H1 (cell line): ENCODE results near the gene KCTD8. TPM values are rescaled to one million over a fixed set of nuclear protein-coding genes. Genes with fewer than 3 reads are reported as not detected.

Source experiments
- NRF1 ChIP-seq: IDR thresholded peaks from 2 replicates; pipeline ENCODE4 v1.6.1; 2011; ENCODE audit warnings: mild to moderate bottlenecking, low read depth, low read length, improper control_type of control experiment
- polyA plus RNA-seq, 7 experiments: library from polyadenylated mRNA; depleted of rRNA in 3 of 7; stranded (reverse) in 5 of 7; unstranded in 2 of 7; fragments of >200 nt in 5 of 7; fragments of 200-250 nt in 2 of 7; gene quantifications; 1 replicate in 5 of 7; 2 replicates in 1 of 7; 4 replicates in 1 of 7; pipeline versions ENCODE4 v1.2.1 to v1.2.3, GENCODE V29; 2011 to 2013; ENCODE audit warnings: missing spikeins in 2 of 7, mixed read lengths in 2 of 7
- total RNA-seq: library from RNA; stranded (reverse); fragmentation: NEBNext Ultra II Directional; extraction: Animal tissue kit (Norgen Biotek cat#: 25700); gene quantifications from 2 replicates; pipeline ENCODE4 v1.2.1, GENCODE V29; 2021
- TF ChIP-seq, protein P1 (sequence below): fragments of 300-600 bp; sonication (generic); IDR thresholded peaks from 2 replicates; pipeline ENCODE4 v1.7.1; 2012; ENCODE audit warnings: low read length, moderate library complexity, mild to moderate bottlenecking, inconsistent platforms; ENCODE audit not compliant: insufficient replicate concordance

KCTD8 gene
- total and polyA plus RNA-seq, 2 of the 8 experiments (the other 6 are each of a cell fraction or from before 2014, with no cell fraction given), result 2.9 to 3.7 TPM

DNA sequence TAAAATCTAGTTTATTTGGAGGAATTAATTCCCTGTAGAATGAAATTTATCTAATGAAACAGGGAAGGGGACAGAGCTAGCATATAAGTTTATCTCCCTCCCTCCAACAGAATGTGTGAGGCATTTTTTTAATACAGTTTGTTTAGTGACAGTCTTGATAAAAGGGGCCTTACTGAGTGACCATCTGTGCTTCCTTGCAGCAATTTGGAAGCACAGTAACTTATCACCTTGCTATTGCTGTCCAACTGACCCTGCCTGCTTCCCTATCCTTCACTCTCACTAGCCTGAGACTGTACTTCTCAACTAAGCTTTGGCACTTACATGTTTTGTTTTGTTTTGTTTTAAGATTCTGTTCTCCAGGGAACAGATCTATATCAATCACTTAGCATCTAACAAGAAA, 31.1 kb upstream of the KCTD8 start (continued):
- no peak for TF ChIP-seq NRF1
- TF ChIP-seq, protein P1, sequence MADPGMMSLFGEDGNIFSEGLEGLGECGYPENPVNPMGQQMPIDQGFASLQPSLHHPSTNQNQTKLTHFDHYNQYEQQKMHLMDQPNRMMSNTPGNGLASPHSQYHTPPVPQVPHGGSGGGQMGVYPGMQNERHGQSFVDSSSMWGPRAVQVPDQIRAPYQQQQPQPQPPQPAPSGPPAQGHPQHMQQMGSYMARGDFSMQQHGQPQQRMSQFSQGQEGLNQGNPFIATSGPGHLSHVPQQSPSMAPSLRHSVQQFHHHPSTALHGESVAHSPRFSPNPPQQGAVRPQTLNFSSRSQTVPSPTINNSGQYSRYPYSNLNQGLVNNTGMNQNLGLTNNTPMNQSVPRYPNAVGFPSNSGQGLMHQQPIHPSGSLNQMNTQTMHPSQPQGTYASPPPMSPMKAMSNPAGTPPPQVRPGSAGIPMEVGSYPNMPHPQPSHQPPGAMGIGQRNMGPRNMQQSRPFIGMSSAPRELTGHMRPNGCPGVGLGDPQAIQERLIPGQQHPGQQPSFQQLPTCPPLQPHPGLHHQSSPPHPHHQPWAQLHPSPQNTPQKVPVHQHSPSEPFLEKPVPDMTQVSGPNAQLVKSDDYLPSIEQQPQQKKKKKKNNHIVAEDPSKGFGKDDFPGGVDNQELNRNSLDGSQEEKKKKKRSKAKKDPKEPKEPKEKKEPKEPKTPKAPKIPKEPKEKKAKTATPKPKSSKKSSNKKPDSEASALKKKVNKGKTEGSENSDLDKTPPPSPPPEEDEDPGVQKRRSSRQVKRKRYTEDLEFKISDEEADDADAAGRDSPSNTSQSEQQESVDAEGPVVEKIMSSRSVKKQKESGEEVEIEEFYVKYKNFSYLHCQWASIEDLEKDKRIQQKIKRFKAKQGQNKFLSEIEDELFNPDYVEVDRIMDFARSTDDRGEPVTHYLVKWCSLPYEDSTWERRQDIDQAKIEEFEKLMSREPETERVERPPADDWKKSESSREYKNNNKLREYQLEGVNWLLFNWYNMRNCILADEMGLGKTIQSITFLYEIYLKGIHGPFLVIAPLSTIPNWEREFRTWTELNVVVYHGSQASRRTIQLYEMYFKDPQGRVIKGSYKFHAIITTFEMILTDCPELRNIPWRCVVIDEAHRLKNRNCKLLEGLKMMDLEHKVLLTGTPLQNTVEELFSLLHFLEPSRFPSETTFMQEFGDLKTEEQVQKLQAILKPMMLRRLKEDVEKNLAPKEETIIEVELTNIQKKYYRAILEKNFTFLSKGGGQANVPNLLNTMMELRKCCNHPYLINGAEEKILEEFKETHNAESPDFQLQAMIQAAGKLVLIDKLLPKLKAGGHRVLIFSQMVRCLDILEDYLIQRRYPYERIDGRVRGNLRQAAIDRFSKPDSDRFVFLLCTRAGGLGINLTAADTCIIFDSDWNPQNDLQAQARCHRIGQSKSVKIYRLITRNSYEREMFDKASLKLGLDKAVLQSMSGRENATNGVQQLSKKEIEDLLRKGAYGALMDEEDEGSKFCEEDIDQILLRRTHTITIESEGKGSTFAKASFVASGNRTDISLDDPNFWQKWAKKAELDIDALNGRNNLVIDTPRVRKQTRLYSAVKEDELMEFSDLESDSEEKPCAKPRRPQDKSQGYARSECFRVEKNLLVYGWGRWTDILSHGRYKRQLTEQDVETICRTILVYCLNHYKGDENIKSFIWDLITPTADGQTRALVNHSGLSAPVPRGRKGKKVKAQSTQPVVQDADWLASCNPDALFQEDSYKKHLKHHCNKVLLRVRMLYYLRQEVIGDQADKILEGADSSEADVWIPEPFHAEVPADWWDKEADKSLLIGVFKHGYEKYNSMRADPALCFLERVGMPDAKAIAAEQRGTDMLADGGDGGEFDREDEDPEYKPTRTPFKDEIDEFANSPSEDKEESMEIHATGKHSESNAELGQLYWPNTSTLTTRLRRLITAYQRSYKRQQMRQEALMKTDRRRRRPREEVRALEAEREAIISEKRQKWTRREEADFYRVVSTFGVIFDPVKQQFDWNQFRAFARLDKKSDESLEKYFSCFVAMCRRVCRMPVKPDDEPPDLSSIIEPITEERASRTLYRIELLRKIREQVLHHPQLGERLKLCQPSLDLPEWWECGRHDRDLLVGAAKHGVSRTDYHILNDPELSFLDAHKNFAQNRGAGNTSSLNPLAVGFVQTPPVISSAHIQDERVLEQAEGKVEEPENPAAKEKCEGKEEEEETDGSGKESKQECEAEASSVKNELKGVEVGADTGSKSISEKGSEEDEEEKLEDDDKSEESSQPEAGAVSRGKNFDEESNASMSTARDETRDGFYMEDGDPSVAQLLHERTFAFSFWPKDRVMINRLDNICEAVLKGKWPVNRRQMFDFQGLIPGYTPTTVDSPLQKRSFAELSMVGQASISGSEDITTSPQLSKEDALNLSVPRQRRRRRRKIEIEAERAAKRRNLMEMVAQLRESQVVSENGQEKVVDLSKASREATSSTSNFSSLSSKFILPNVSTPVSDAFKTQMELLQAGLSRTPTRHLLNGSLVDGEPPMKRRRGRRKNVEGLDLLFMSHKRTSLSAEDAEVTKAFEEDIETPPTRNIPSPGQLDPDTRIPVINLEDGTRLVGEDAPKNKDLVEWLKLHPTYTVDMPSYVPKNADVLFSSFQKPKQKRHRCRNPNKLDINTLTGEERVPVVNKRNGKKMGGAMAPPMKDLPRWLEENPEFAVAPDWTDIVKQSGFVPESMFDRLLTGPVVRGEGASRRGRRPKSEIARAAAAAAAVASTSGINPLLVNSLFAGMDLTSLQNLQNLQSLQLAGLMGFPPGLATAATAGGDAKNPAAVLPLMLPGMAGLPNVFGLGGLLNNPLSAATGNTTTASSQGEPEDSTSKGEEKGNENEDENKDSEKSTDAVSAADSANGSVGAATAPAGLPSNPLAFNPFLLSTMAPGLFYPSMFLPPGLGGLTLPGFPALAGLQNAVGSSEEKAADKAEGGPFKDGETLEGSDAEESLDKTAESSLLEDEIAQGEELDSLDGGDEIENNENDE, result no peak
- TF ChIP-seq, all 59 proteins: peak for 0
